HEK293 (cell line): ENCODE measurements around the gene MTX1.

Experiments
- BCL11A ChIP-seq: fragments of 450-650 bp; formaldehyde crosslinking; IDR thresholded peaks from 2 replicates; pipeline ENCODE4 v1.5.1; 2016; ENCODE audit warnings: low read depth, missing biosample characterization, missing genetic modification characterization
- GLIS1 ChIP-seq: fragments of 450-650 bp; formaldehyde crosslinking; IDR thresholded peaks from 2 replicates; pipeline ENCODE4 v1.5.1; 2016; ENCODE audit warnings: missing biosample characterization, missing genetic modification characterization
- GLIS2 ChIP-seq: fragments of 450-650 bp; formaldehyde crosslinking; IDR thresholded peaks from 2 replicates; pipeline ENCODE4 v1.5.1; 2016; ENCODE audit warnings: missing biosample characterization, missing genetic modification characterization
- KLF16 ChIP-seq: fragments of 450-650 bp; formaldehyde crosslinking; IDR thresholded peaks from 2 replicates; pipeline ENCODE4 v1.5.1; 2017; ENCODE audit warnings: missing biosample characterization, missing genetic modification characterization
- KLF9 ChIP-seq: fragments of 450-650 bp; formaldehyde crosslinking; IDR thresholded peaks from 2 replicates; pipeline ENCODE4 v1.5.1; 2016; ENCODE audit warnings: missing biosample characterization, missing genetic modification characterization, low read depth
- MZF1 ChIP-seq: fragments of 450-650 bp; formaldehyde crosslinking; IDR thresholded peaks from 2 replicates; pipeline ENCODE4 v1.5.1; 2017; ENCODE audit warnings: missing biosample characterization, missing genetic modification characterization, borderline replicate concordance
- OVOL3 ChIP-seq: fragments of 450-650 bp; formaldehyde crosslinking; IDR thresholded peaks from 2 replicates; pipeline ENCODE4 v1.5.1; 2016; ENCODE audit warnings: missing biosample characterization, missing genetic modification characterization
- SCRT1 ChIP-seq: fragments of 450-650 bp; formaldehyde crosslinking; IDR thresholded peaks from 2 replicates; pipeline ENCODE4 v1.5.1; 2016; ENCODE audit warnings: missing biosample characterization, missing genetic modification characterization, borderline replicate concordance
- SETDB1 ChIP-seq: IDR thresholded peaks from one replicate; pipeline ENCODE4 v1.6.1; 2017; ENCODE audit warnings: mild to moderate bottlenecking, low read length, moderate library complexity, mixed read lengths; ENCODE audit not compliant: insufficient read length
- SP7 ChIP-seq: fragments of 450-650 bp; formaldehyde crosslinking; IDR thresholded peaks from 2 replicates; pipeline ENCODE4 v1.5.1; 2016; ENCODE audit warnings: missing biosample characterization, missing genetic modification characterization
- ZBTB17 ChIP-seq: fragments of 450-650 bp; formaldehyde crosslinking; IDR thresholded peaks from 2 replicates; pipeline ENCODE4 v1.5.1; 2016; ENCODE audit warnings: missing biosample characterization, missing genetic modification characterization
- ZBTB8A ChIP-seq: fragments of 450-650 bp; formaldehyde crosslinking; IDR thresholded peaks from 2 replicates; pipeline ENCODE4 v1.5.1; 2016; ENCODE audit warnings: missing biosample characterization, missing genetic modification characterization
- ZIC2 ChIP-seq: fragments of 450-650 bp; formaldehyde crosslinking; IDR thresholded peaks from 2 replicates; pipeline ENCODE4 v1.5.1; 2016; ENCODE audit warnings: missing biosample characterization, missing genetic modification characterization
- ZNF138 ChIP-seq: fragments of 450-650 bp; formaldehyde crosslinking; IDR thresholded peaks from 2 replicates; pipeline ENCODE4 v1.5.1; 2016; ENCODE audit warnings: missing biosample characterization, missing genetic modification characterization, borderline replicate concordance
- ZNF184 ChIP-seq: fragments of 450-650 bp; IDR thresholded peaks from 2 replicates; pipeline ENCODE4 v1.5.1; 2018; ENCODE audit warnings: missing biosample characterization, mild to moderate bottlenecking, missing genetic modification characterization
- ZNF2 ChIP-seq: fragments of 450-650 bp; formaldehyde crosslinking; IDR thresholded peaks from 2 replicates; pipeline ENCODE4 v1.5.1; 2016; ENCODE audit warnings: missing biosample characterization, missing genetic modification characterization
- ZNF223 ChIP-seq: fragments of 450-650 bp; formaldehyde crosslinking; IDR thresholded peaks from 2 replicates; pipeline ENCODE4 v1.5.1; 2016; ENCODE audit warnings: missing biosample characterization, missing genetic modification characterization
- ZNF311 ChIP-seq: fragments of 450-650 bp; formaldehyde crosslinking; IDR thresholded peaks from 2 replicates; pipeline ENCODE4 v1.5.1; 2017; ENCODE audit warnings: missing biosample characterization, missing genetic modification characterization, borderline replicate concordance
- ZNF335 ChIP-seq: fragments of 450-650 bp; formaldehyde crosslinking; conservative IDR thresholded peaks from 2 replicates; pipeline ENCODE4 v1.5.1; 2016; ENCODE audit warnings: missing biosample characterization, missing genetic modification characterization
- ZNF341 ChIP-seq: fragments of 450-650 bp; formaldehyde crosslinking; IDR thresholded peaks from 2 replicates; pipeline ENCODE4; 2016; ENCODE audit warnings: low read depth, missing biosample characterization, missing genetic modification characterization
- ZNF366 ChIP-seq: fragments of 450-650 bp; formaldehyde crosslinking; conservative IDR thresholded peaks from 2 replicates; pipeline ENCODE4 v1.5.1; 2016; ENCODE audit warnings: missing biosample characterization, missing genetic modification characterization
- ZNF394 ChIP-seq: fragments of 450-650 bp; formaldehyde crosslinking; IDR thresholded peaks from 2 replicates; pipeline ENCODE4 v1.5.1; 2016; ENCODE audit warnings: missing biosample characterization, missing genetic modification characterization, mild to moderate bottlenecking, moderate library complexity, borderline replicate concordance
- ZNF510 ChIP-seq: fragments of 450-650 bp; formaldehyde crosslinking; IDR thresholded peaks from 2 replicates; pipeline ENCODE4 v1.5.1; 2018; ENCODE audit warnings: mild to moderate bottlenecking, missing genetic modification characterization, missing biosample characterization; ENCODE audit not compliant: insufficient replicate concordance
- ZNF514 ChIP-seq: fragments of 450-650 bp; formaldehyde crosslinking; IDR thresholded peaks from 2 replicates; pipeline ENCODE4 v1.5.1; 2016; ENCODE audit warnings: missing biosample characterization, missing genetic modification characterization
- ZNF548 ChIP-seq: fragments of 450-650 bp; formaldehyde crosslinking; IDR thresholded peaks from 2 replicates; pipeline ENCODE4 v1.5.1; 2016; ENCODE audit warnings: missing biosample characterization, missing genetic modification characterization
- ZNF558 ChIP-seq: fragments of 450-650 bp; formaldehyde crosslinking; IDR thresholded peaks from 2 replicates; pipeline ENCODE4 v1.5.1; 2016; ENCODE audit warnings: missing biosample characterization, missing genetic modification characterization
- ZNF610 ChIP-seq: fragments of 450-650 bp; formaldehyde crosslinking; IDR thresholded peaks from 2 replicates; pipeline ENCODE4 v1.5.1; 2016; ENCODE audit warnings: missing biosample characterization, missing genetic modification characterization, borderline replicate concordance
- ZNF654 ChIP-seq: fragments of 450-650 bp; formaldehyde crosslinking; IDR thresholded peaks from 2 replicates; pipeline ENCODE4 v1.5.1; 2016; ENCODE audit warnings: low read depth, missing biosample characterization, missing genetic modification characterization
- ZNF660 ChIP-seq: fragments of 450-650 bp; IDR thresholded peaks from 2 replicates; pipeline ENCODE4 v1.5.1; 2018; ENCODE audit warnings: missing biosample characterization, mild to moderate bottlenecking, missing genetic modification characterization
- ZNF701 ChIP-seq: fragments of 450-650 bp; formaldehyde crosslinking; IDR thresholded peaks from 2 replicates; pipeline ENCODE4 v1.5.1; 2016; ENCODE audit warnings: missing biosample characterization, missing genetic modification characterization
- ZNF792 ChIP-seq: fragments of 450-650 bp; formaldehyde crosslinking; IDR thresholded peaks from 2 replicates; pipeline ENCODE4 v1.5.1; 2016; ENCODE audit warnings: missing biosample characterization, missing genetic modification characterization
- ZSCAN30 ChIP-seq: fragments of 450-650 bp; IDR thresholded peaks from 2 replicates; pipeline ENCODE4 v1.5.1; 2018; ENCODE audit warnings: missing biosample characterization, mild to moderate bottlenecking, missing genetic modification characterization, moderate library complexity
- TF ChIP-seq, protein P1 (sequence below): fragments of 450-650 bp; formaldehyde crosslinking; IDR thresholded peaks from 2 replicates; pipeline ENCODE4 v1.5.1; 2016; ENCODE audit warnings: missing biosample characterization, missing genetic modification characterization
- TF ChIP-seq, protein P2 (sequence below): IDR thresholded peaks from 2 replicates; pipeline ENCODE4 v1.6.1; 2011; ENCODE audit warnings: mild to moderate bottlenecking, low read depth, low read length, borderline replicate concordance
- TF ChIP-seq, protein P3 (sequence below): fragments of 450-650 bp; formaldehyde crosslinking; IDR thresholded peaks from 2 replicates; pipeline ENCODE4 v1.5.1; 2017; ENCODE audit warnings: missing biosample characterization, missing genetic modification characterization

The MTX1 gene

DNA sequence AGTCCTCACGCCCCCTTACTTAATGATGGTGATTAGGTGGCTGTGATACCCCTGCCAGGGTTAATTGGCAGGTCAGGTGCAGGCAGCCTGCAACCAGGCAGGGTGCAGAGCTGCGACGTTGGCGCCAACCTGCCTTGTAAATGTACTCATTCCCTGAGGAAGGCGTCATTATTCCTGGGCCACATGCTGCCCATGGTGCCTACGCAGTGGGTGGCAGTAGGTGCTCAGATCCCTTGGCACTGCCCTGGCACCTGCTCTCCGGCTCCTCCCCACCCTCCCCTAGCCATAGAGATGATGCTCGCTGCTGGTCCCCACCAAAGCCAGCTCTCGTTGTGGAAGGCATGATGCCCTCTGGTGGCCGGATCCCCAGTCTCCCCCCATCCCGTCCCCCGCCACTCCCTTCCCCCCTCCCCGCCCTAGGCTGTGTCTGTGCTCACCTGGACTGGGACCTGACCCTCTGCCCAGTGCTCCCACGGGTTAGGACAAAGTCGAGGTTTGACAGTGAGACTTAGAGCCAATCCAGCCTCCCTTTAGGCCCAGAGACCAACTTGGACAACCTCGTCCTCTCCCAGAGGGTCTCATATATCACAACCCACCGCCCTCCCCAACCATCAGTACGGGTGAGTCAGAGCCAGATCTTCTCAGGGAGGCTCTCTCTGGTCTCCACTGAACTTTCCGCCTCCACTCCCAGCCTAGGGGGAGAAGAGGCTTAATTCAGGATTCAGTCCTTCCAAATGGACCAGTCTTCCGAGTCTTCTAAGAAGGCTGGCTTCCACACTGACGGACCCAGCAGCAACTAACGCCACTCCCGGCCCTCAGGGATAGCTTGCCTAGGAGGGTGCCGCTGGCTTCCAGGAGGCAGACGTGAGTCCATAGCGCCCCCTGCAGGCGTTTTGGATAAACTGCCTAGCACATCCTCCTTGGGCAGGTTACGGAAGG, 41.1 kb upstream of the MTX1 start (continued):
- TF ChIP-seq ZNF792 (tag by site-specific recombination) (no peak), ZNF184 (tag by site-specific recombination) (no peak), ZNF311 (tag by site-specific recombination) (no peak), MZF1 (tag by site-specific recombination) (no peak), ZNF138 (tag by site-specific recombination) (no peak), ZNF394 (tag by site-specific recombination) (peak; percentile 39; the same call in 1 of the 2 replicates), SCRT1 (no peak), KLF9 (0 out of 2 replicates have a peak, but pooled peaks have one; percentile 20), ZNF335 (tag by site-specific recombination) (peak; percentile 80), ZNF558 (tag by site-specific recombination) (peak; percentile 25; the same call in 1 of the 2 replicates), SETDB1 (no peak), GLIS1 (tag by site-specific recombination) (peak; percentile 80), ZSCAN30 (tag by site-specific recombination) (peak; percentile 85), ZNF341 (tag by site-specific recombination) (0 out of 2 replicates have a peak, but pooled peaks have one; percentile 25), ZNF366 (tag by site-specific recombination) (0 out of 2 replicates have a peak, but pooled peaks have one; percentile 18), KLF16 (no peak), ZNF701 (no peak), ZNF548 (tag by site-specific recombination) (no peak), ZNF510 (tag by site-specific recombination) (no peak), BCL11A (tag by site-specific recombination) (0 out of 2 replicates have a peak, but pooled peaks have one; percentile 49), SP7 (tag by site-specific recombination) (peak; percentile 54), ZBTB8A (tag by site-specific recombination) (peak; percentile 16; the same call in 1 of the 2 replicates), ZBTB17 (tag by site-specific recombination) (peak; percentile 71), ZNF660 (peak; percentile 89), ZIC2 (tag by site-specific recombination) (peak; percentile 33; the same call in 1 of the 2 replicates), ZNF514 (no peak), ZNF223 (no peak), GLIS2 (tag by site-specific recombination) (peak; percentile 46), ZNF610 (tag by site-specific recombination) (no peak), ZNF654 (tag by site-specific recombination) (peak; percentile 97), ZNF2 (peak; percentile 90; the same call in 1 of the 2 replicates), OVOL3 (tag by site-specific recombination) (no peak)
- TF ChIP-seq, protein P1, sequence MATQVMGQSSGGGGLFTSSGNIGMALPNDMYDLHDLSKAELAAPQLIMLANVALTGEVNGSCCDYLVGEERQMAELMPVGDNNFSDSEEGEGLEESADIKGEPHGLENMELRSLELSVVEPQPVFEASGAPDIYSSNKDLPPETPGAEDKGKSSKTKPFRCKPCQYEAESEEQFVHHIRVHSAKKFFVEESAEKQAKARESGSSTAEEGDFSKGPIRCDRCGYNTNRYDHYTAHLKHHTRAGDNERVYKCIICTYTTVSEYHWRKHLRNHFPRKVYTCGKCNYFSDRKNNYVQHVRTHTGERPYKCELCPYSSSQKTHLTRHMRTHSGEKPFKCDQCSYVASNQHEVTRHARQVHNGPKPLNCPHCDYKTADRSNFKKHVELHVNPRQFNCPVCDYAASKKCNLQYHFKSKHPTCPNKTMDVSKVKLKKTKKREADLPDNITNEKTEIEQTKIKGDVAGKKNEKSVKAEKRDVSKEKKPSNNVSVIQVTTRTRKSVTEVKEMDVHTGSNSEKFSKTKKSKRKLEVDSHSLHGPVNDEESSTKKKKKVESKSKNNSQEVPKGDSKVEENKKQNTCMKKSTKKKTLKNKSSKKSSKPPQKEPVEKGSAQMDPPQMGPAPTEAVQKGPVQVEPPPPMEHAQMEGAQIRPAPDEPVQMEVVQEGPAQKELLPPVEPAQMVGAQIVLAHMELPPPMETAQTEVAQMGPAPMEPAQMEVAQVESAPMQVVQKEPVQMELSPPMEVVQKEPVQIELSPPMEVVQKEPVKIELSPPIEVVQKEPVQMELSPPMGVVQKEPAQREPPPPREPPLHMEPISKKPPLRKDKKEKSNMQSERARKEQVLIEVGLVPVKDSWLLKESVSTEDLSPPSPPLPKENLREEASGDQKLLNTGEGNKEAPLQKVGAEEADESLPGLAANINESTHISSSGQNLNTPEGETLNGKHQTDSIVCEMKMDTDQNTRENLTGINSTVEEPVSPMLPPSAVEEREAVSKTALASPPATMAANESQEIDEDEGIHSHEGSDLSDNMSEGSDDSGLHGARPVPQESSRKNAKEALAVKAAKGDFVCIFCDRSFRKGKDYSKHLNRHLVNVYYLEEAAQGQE (tag by site-specific recombination), result 0 out of 2 replicates have a peak, but pooled peaks have one; percentile 24
- TF ChIP-seq, protein P2, sequence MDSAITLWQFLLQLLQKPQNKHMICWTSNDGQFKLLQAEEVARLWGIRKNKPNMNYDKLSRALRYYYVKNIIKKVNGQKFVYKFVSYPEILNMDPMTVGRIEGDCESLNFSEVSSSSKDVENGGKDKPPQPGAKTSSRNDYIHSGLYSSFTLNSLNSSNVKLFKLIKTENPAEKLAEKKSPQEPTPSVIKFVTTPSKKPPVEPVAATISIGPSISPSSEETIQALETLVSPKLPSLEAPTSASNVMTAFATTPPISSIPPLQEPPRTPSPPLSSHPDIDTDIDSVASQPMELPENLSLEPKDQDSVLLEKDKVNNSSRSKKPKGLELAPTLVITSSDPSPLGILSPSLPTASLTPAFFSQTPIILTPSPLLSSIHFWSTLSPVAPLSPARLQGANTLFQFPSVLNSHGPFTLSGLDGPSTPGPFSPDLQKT, result no peak
- TF ChIP-seq, protein P3, sequence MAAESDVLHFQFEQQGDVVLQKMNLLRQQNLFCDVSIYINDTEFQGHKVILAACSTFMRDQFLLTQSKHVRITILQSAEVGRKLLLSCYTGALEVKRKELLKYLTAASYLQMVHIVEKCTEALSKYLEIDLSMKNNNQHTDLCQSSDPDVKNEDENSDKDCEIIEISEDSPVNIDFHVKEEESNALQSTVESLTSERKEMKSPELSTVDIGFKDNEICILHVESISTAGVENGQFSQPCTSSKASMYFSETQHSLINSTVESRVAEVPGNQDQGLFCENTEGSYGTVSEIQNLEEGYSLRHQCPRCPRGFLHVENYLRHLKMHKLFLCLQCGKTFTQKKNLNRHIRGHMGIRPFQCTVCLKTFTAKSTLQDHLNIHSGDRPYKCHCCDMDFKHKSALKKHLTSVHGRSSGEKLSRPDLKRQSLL (tag by site-specific recombination), result no peak
